ENCODE measurements around the gene CGNL1.

CGNL1 gene

GRCh38 chr15:57567891-57568290 lies 191.6 kb downstream of the CGNL1 start:
- no peaks in the 10 kb centered on the region for H3K27me3 ChIP-seq (replicated peaks; ENCODE audit: control insufficient read depth, insufficient read depth, low read length)
- TF ChIP-seq, protein P1, sequence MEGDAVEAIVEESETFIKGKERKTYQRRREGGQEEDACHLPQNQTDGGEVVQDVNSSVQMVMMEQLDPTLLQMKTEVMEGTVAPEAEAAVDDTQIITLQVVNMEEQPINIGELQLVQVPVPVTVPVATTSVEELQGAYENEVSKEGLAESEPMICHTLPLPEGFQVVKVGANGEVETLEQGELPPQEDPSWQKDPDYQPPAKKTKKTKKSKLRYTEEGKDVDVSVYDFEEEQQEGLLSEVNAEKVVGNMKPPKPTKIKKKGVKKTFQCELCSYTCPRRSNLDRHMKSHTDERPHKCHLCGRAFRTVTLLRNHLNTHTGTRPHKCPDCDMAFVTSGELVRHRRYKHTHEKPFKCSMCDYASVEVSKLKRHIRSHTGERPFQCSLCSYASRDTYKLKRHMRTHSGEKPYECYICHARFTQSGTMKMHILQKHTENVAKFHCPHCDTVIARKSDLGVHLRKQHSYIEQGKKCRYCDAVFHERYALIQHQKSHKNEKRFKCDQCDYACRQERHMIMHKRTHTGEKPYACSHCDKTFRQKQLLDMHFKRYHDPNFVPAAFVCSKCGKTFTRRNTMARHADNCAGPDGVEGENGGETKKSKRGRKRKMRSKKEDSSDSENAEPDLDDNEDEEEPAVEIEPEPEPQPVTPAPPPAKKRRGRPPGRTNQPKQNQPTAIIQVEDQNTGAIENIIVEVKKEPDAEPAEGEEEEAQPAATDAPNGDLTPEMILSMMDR (IDR thresholded peaks at IDR 0.05; ENCODE audit: insufficient read depth, low read length, poor library complexity, severe bottlenecking), result no peak

GRCh38 chr15:57568299-57568698 lies 192.0 kb downstream of the CGNL1 start:
- TF ChIP-seq, protein P1 (IDR thresholded peaks at IDR 0.05; ENCODE audit: insufficient read depth, low read length, poor library complexity, severe bottlenecking), result no peak
- Histone ChIP-seq H3K4me3 (replicated peaks; ENCODE audit: low read depth, low read length) (no peak overlapping the region), H3K27me3 (replicated peaks; ENCODE audit: control insufficient read depth, insufficient read depth, low read length) (no peaks in the 10 kb centered on the region), H3K36me3 (ENCODE audit: control insufficient read depth, insufficient read depth, low read length) (no peaks in the 10 kb centered on the region)
- no peak for DNase-seq (ENCODE audit: extremely low read depth, insufficient read length)

More at GRCh38 chr15:57567891-57568290, 191.6 kb downstream of the CGNL1 start:
- DNase-seq (ENCODE audit: extremely low read depth, insufficient read length), result no peak
- no peak overlapping the region for H3K4me3 ChIP-seq (replicated peaks; ENCODE audit: low read depth, low read length)
- no peaks in the 10 kb centered on the region for H3K36me3 ChIP-seq (ENCODE audit: control insufficient read depth, insufficient read depth, low read length)

DNA sequence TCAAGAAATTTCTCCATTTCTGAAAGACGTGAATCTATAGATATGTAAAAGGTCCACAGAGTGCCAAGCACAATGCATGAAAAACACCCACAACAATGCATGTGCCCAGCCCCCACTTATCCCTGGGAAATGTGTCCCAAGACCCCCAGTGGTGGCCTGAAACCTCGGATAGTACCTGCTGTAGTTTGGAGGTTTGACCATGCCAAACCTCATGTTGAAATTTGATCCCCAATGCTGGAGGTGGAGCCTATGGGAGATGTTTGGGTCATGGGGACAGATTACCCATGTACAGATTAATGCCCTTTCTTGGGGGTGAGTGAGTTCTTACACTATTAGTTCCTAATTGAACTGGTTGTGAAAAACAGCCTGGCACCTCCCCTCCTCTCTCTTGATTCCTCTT lies 194.0 kb downstream of the CGNL1 start:
- Histone ChIP-seq H3K4me3 (replicated peaks; ENCODE audit: low read depth, low read length) (no peak overlapping the region), H3K27me3 (replicated peaks; ENCODE audit: control insufficient read depth, insufficient read depth, low read length) (no peaks in the 10 kb centered on the region), H3K36me3 (ENCODE audit: control insufficient read depth, insufficient read depth, low read length) (no peaks in the 10 kb centered on the region)
- TF ChIP-seq, protein P1 (IDR thresholded peaks at IDR 0.05; ENCODE audit: insufficient read depth, low read length, poor library complexity, severe bottlenecking), result no peak
- DNase-seq (ENCODE audit: extremely low read depth, insufficient read length), result no peak

DNA sequence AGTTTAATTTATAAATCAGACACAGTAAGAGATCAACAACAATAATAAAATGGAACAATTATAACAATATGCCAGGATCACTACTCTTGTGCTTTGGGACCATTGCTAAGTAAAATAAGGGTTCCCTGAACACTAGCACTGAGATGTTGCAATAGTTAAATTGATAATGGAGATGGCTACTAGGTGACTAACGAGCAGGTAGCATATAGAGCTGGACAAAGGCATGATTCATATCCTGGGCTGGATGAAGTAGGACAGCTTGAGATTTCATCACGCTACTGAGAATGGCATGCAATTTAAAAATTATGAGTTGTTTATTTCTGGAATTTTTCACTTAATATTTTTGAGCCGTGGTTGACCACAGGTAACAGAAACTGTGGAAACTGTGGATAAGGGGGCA lies 194.7 kb downstream of the CGNL1 start:
- H3K4me3 ChIP-seq (replicated peaks; ENCODE audit: low read depth, low read length), result no peak overlapping the region
- no peaks in the 10 kb centered on the region for H3K27me3 ChIP-seq (replicated peaks; ENCODE audit: control insufficient read depth, insufficient read depth, low read length)
- no peaks in the 10 kb centered on the region for H3K36me3 ChIP-seq (ENCODE audit: control insufficient read depth, insufficient read depth, low read length)
- DNase-seq (ENCODE audit: extremely low read depth, insufficient read length), result no peak
- TF ChIP-seq, protein P1 (IDR thresholded peaks at IDR 0.05; ENCODE audit: insufficient read depth, low read length, poor library complexity, severe bottlenecking), result no peak

DNA sequence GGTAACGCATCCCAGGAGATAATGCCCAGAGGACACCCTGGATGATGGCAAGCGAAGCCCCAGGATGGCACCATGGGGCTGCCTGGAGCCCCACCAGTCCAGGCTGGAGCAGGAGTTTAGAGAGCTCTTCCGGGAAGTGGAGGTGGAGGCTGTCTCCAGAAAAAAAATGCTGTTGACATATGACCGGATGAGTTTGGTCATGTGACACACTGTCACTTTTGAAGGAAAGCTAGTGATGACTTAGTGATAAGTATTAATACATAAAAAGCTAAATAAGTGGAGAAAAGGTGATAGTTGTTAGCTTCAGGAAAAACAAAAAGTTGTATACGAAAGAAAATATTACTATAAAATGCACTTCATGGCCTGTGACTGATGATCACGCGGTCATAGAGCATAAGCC lies 195.4 kb downstream of the CGNL1 start:
- no peaks in the 10 kb centered on the region for H3K27me3 ChIP-seq (replicated peaks; ENCODE audit: control insufficient read depth, insufficient read depth, low read length)
- TF ChIP-seq, protein P1 (IDR thresholded peaks at IDR 0.05; ENCODE audit: insufficient read depth, low read length, poor library complexity, severe bottlenecking), result no peak
- H3K4me3 ChIP-seq (replicated peaks; ENCODE audit: low read depth, low read length), result no peak overlapping the region
- no peaks in the 10 kb centered on the region for H3K36me3 ChIP-seq (ENCODE audit: control insufficient read depth, insufficient read depth, low read length)
- DNase-seq (ENCODE audit: extremely low read depth, insufficient read length), result no peak

DNA sequence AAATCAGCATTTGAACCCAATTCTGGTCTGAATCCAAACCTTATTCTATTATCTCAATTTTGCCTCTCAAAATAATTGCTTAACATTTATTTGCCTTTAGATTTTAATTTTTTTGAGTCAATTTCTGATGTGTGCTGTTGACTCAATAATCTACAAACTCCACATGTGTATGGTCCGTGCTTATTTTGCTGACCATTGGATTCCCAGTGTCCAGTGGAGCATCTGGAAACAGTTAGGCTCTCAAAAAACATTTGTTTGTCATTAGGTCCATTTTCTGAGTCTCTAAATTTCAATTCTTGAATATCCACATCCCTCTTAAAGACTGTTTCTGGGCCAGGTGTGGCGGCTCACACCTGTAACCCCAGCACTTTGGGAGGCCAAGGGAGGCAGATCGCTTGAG lies 196.2 kb downstream of the CGNL1 start:
- Histone ChIP-seq H3K4me3 (replicated peaks; ENCODE audit: low read depth, low read length) (no peak overlapping the region), H3K36me3 (ENCODE audit: control insufficient read depth, insufficient read depth, low read length) (no peaks in the 10 kb centered on the region), H3K27me3 (replicated peaks; ENCODE audit: control insufficient read depth, insufficient read depth, low read length) (no peaks in the 10 kb centered on the region)
- TF ChIP-seq, protein P1 (IDR thresholded peaks at IDR 0.05; ENCODE audit: insufficient read depth, low read length, poor library complexity, severe bottlenecking), result no peak
- no peak for DNase-seq (ENCODE audit: extremely low read depth, insufficient read length)
